KOPT-K1 (cell line): ENCODE data around the gene GPR150.

Experiments used
- H3K27ac ChIP-seq: fragments of 200-600 bp; sonication (generic); 2 replicates; pipeline ENCODE4 v1.5.1; 2016; ENCODE audit warnings: antibody characterized with exemption, mild to moderate bottlenecking, low read depth, low read length; ENCODE audit not compliant: poor library complexity, severe bottlenecking
- H3K36me3 ChIP-seq: fragments of 200-600 bp; sonication (generic); 2 replicates; pipeline ENCODE4 v1.5.1; 2017; ENCODE audit warnings: antibody characterized with exemption, mild to moderate bottlenecking, low read length, moderate library complexity; ENCODE audit not compliant: insufficient read depth
- H3K9me3 ChIP-seq: fragments of 200-600 bp; sonication (generic); 2 replicates; pipeline ENCODE4 v1.5.1; 2017; ENCODE audit warnings: antibody characterized with exemption, low read length, mild to moderate bottlenecking; ENCODE audit not compliant: insufficient read depth, poor library complexity, severe bottlenecking

The GPR150 gene

DNA sequence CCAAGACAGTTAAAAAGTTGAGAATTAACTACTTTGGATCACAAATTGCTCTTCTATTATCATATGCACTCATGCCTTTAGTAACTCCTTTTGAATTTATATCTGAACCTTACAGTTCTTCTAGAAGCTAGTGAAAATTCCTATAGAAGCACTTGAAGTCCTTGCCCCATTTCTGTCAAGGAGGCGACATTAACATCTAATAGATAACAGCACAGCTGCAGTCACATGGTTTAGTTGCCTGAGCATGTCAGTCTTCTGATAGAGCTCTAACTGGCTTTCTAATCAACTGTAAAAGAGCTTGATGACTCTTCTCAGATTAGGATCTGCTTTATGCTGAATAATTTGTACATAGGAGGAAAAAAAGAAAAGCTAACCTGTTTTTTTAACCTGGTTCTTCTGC, 35.7 kb downstream of the GPR150 start:
- H3K9me3 ChIP-seq = no peaks in the 10 kb centered on the region
- 0 out of 2 replicates have a peak, but pooled peaks cover 5% of the 10 kb centered on the region for H3K36me3 ChIP-seq
- no peak overlapping the region for H3K27ac ChIP-seq

- Histone ChIP-seq H3K27ac (no peak overlapping the region), H3K9me3 (no peaks in the 10 kb centered on the region), H3K36me3 (no peaks in the 10 kb centered on the region)
These were observed 40.2 kb downstream of the GPR150 start for GRCh38 chr5:95660060-95660459.

GRCh38 chr5:95662946-95663345, 43.1 kb downstream of the GPR150 start:
- Histone ChIP-seq H3K27ac (no peak overlapping the region), H3K36me3 (no peaks in the 10 kb centered on the region), H3K9me3 (no peaks in the 10 kb centered on the region)

DNA sequence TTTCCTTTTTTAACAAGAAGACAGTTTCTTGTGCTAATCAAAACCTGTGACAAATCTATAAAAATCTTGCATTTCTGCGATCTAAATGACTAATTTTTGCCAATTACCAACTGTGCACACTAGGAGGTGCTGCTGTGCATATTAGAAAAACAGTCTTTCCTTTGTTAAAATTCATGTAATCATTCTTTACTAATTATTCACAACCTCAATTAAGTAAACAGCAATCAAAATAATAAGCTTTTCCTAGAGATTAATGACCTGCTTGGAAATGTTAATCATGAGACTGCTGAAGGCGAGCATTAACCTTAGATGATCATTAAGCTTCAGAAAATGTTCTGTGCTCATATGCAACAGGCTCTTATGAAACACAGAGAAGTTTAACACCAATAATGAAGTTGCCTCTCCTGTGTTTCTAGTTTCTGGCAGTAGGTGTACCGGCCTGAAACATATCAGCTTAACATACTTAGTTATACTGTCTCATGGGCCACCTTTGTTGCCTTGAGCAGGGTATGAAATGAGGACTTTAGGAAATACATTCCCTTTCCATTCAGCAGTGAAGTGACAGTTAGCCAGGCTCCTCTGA, 44.4 kb downstream of the GPR150 start:
- H3K27ac ChIP-seq = no peak overlapping the region
- no peaks in the 10 kb centered on the region for H3K9me3 ChIP-seq
- no peaks in the 10 kb centered on the region for H3K36me3 ChIP-seq

GRCh38 chr5:95667061-95667618, 47.3 kb downstream of the GPR150 start:
- Histone ChIP-seq H3K36me3 (no peaks in the 10 kb centered on the region), H3K27ac (no peak overlapping the region), H3K9me3 (no peaks in the 10 kb centered on the region)

DNA sequence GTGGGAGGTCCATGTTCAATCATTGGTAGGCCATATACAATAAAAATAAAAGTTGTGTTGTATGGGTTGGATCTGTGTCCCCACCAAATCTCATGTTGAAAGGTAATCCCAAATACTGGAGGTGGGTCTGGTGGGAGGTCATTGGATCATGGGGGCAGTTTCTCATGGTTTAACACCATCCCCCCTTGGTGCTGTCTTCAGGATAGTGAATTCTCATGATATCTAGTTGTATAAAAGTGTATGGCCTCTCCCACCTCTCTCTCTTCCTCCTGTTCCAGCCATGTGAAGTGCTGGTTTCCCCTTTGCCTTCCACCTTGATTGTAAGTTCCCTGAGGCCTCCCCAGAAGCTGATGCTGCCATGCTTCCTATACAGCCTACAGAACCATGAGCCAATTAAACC, 47.8 kb downstream of the GPR150 start:
- no peak overlapping the region for H3K27ac ChIP-seq
- no peaks in the 10 kb centered on the region for H3K36me3 ChIP-seq
- no peaks in the 10 kb centered on the region for H3K9me3 ChIP-seq

DNA sequence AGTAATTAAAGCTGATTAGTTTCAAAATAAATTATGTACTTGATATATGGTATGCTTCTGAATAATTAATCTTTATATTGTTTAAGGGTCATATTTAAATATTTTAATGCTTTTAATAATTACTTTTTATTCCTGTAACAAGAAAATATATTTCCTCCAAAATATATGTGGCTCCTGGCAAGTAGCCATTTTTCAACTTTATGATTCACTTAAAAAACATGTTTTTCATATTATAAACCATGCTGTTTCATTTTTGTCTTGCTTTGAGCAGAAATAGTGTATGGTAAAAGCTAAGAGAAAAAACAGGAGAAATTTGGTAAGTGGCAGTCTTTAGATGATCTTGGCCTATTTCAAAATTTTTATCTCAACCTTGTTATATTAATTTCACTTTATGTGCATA, 48.3 kb downstream of the GPR150 start:
- Histone ChIP-seq H3K36me3 (no peaks in the 10 kb centered on the region), H3K9me3 (no peaks in the 10 kb centered on the region), H3K27ac (no peak overlapping the region)

DNA sequence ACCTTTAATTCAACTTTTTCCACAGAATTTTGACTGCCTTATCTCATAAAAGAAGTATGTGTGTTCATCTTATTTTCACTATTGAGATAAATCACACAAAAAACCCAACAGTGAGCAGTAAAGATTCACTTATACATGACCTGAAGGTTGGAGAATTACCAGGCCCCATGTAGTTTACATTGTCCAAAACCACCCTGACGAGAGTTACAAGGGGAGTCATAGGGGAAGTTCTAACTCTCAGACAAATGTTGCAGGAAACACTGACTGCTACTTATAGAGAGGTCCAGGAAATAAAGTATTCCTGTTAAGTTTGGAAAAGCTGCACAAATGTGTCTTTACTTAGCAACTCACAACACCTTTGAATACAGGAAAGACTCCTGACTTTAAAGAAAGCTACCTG, 48.8 kb downstream of the GPR150 start:
- Histone ChIP-seq H3K9me3 (no peaks in the 10 kb centered on the region), H3K36me3 (no peaks in the 10 kb centered on the region), H3K27ac (no peak overlapping the region)

DNA sequence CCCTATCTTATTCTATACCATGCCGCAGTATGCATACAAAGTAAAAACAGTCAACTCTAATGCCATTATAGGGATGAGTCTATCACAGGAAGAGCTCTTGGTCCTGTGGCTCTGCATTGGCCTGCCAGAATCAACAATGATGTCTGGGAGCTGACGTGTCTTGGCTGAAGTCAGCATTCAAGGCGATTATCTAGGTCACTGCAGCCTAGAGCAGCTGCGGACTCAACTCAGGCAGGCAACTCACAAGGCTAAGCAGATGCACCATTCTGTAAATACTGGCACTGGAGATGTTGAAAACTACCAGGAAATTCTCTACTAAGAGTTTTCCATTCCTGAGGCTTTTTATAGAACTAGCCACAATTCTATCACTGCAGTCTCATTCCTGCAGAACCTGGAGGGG, 49.7 kb downstream of the GPR150 start:
- Histone ChIP-seq H3K36me3 (no peaks in the 10 kb centered on the region), H3K27ac (no peak overlapping the region), H3K9me3 (no peaks in the 10 kb centered on the region)

- Histone ChIP-seq H3K27ac (no peak overlapping the region), H3K9me3 (no peaks in the 10 kb centered on the region)
These were observed 50.1 kb downstream of the GPR150 start for GRCh38 chr5:95669985-95670384.

DNA sequence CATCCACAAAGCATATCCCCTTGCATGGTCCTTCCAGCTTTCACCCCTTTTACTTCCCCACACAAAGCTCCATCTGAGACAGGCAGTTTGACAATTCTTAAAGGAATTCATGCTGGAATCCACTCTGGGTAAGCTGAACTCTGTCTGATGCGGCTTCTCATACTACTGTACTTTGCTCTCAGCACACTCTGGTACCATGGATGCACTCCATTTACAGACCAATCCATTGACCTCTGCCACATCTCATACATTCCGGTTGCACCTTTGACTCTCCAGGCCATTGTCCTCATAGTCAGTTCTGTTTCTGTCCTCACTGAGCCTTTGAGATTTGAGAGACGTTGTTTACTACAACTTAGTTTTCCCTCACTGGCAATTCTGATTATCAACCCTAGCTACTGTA, 50.7 kb downstream of the GPR150 start:
- Histone ChIP-seq H3K9me3 (no peaks in the 10 kb centered on the region), H3K36me3 (no peaks in the 10 kb centered on the region), H3K27ac (no peak overlapping the region)

More at GRCh38 chr5:95669985-95670384, 50.1 kb downstream of the GPR150 start:
- H3K36me3 ChIP-seq = no peaks in the 10 kb centered on the region
